ENCODE results near the gene DUS1L.

DUS1L gene

GRCh38 chr17:82019690-82020571 is 45.7 kb downstream of the DUS1L start:
- H3K79me2 ChIP-seq (ENCODE audit: control insufficient read depth, insufficient read depth, low read length), result peaks cover 8% of the 10 kb centered on the region
- H3K4me1 ChIP-seq (ENCODE audit: control insufficient read depth, low read depth, low read length), result no peaks in the 10 kb centered on the region
- no peak overlapping the region for H3K4ac ChIP-seq (ENCODE audit: low read depth, low read length)
- no peak overlapping the region for H3K18ac ChIP-seq (ENCODE audit: low read length)
- H3K4me3 ChIP-seq (ENCODE audit: low read length), result no peak overlapping the region
- H3K79me1 ChIP-seq (ENCODE audit: low read length), result peaks cover 8% of the 10 kb centered on the region
- no peak overlapping the region for H2BK120ac ChIP-seq (ENCODE audit: low read depth, low read length)
- H2BK5ac ChIP-seq (ENCODE audit: low read length), result no peak overlapping the region
- no peak overlapping the region for H3K4me2 ChIP-seq (ENCODE audit: low read length)
- no peak overlapping the region for H2BK15ac ChIP-seq (replicated peaks; ENCODE audit: low read depth)
- WGBS (ENCODE audit: extremely low coverage, insufficient coverage, low lambda C conversion rate), result no CpG with 5 or more reads among the region's 34 CpGs
- H3K9ac ChIP-seq (ENCODE audit: low read length), result no peak overlapping the region
- peak; percentile 75 for DNase-seq
- H2AK5ac ChIP-seq (ENCODE audit: low read length), result no peak overlapping the region
- H3K23ac ChIP-seq (ENCODE audit: low read length), result no peak overlapping the region
- no peak overlapping the region for H4K8ac ChIP-seq (ENCODE audit: low read depth, low read length)
- no peaks in the 10 kb centered on the region for H3K36me3 ChIP-seq (ENCODE audit: control insufficient read depth, insufficient read depth, low read length)
- H3K27ac ChIP-seq (ENCODE audit: low read depth, low read length), result no peak overlapping the region
- H3K27me3 ChIP-seq (ENCODE audit: insufficient read depth, low read length, poor library complexity), result no peaks in the 10 kb centered on the region
- no peak overlapping the region for H3K56ac ChIP-seq (ENCODE audit: low read length)
- no peak overlapping the region for H4K5ac ChIP-seq (ENCODE audit: low read length)

- H3K56ac ChIP-seq (ENCODE audit: low read length), result no peak overlapping the region
- no peak for DNase-seq
- H2BK120ac ChIP-seq (ENCODE audit: low read depth, low read length), result no peak overlapping the region
- H2BK15ac ChIP-seq (replicated peaks; ENCODE audit: low read depth), result no peak overlapping the region
- no peak overlapping the region for H3K18ac ChIP-seq (ENCODE audit: low read length)
- no peak overlapping the region for H3K4me2 ChIP-seq (ENCODE audit: low read length)
- no peak overlapping the region for H3K4ac ChIP-seq (ENCODE audit: low read depth, low read length)
- H2BK5ac ChIP-seq (ENCODE audit: low read length), result no peak overlapping the region
- no peak overlapping the region for H3K23ac ChIP-seq (ENCODE audit: low read length)
- no CpG with 5 or more reads among the region's 33 CpGs for WGBS (ENCODE audit: extremely low coverage, insufficient coverage, low lambda C conversion rate)
- H3K27me3 ChIP-seq (ENCODE audit: insufficient read depth, low read length, poor library complexity), result no peaks in the 10 kb centered on the region
- H3K27ac ChIP-seq (ENCODE audit: low read depth, low read length), result no peak overlapping the region
- no peak overlapping the region for H2AK5ac ChIP-seq (ENCODE audit: low read length)
- no peaks in the 10 kb centered on the region for H3K36me3 ChIP-seq (ENCODE audit: control insufficient read depth, insufficient read depth, low read length)
- H3K9ac ChIP-seq (ENCODE audit: low read length), result no peak overlapping the region
- H3K79me2 ChIP-seq (ENCODE audit: control insufficient read depth, insufficient read depth, low read length), result peaks cover 8% of the 10 kb centered on the region
- H3K79me1 ChIP-seq (ENCODE audit: low read length), result peaks cover 8% of the 10 kb centered on the region
- no peaks in the 10 kb centered on the region for H3K4me1 ChIP-seq (ENCODE audit: control insufficient read depth, low read depth, low read length)
- no peak overlapping the region for H4K8ac ChIP-seq (ENCODE audit: low read depth, low read length)
- H4K5ac ChIP-seq (ENCODE audit: low read length), result no peak overlapping the region
- no peak overlapping the region for H3K4me3 ChIP-seq (ENCODE audit: low read length)
Observed at GRCh38 chr17:82018989-82019689, 46.5 kb downstream of the DUS1L start.

GRCh38 chr17:82018152-82018988 is 47.2 kb downstream of the DUS1L start:
- no peak overlapping the region for H4K8ac ChIP-seq (ENCODE audit: low read depth, low read length)
- H2BK15ac ChIP-seq (replicated peaks; ENCODE audit: low read depth), result no peak overlapping the region
- no peak overlapping the region for H3K23ac ChIP-seq (ENCODE audit: low read length)
- H3K79me2 ChIP-seq (ENCODE audit: control insufficient read depth, insufficient read depth, low read length), result peaks cover 8% of the 10 kb centered on the region
- peaks cover 8% of the 10 kb centered on the region for H3K79me1 ChIP-seq (ENCODE audit: low read length)
- H3K27me3 ChIP-seq (ENCODE audit: insufficient read depth, low read length, poor library complexity), result no peaks in the 10 kb centered on the region
- H2AK5ac ChIP-seq (ENCODE audit: low read length), result no peak overlapping the region
- H3K4me1 ChIP-seq (ENCODE audit: control insufficient read depth, low read depth, low read length), result no peaks in the 10 kb centered on the region
- no peak overlapping the region for H3K56ac ChIP-seq (ENCODE audit: low read length)
- no CpG with 5 or more reads among the region's 19 CpGs for WGBS (ENCODE audit: extremely low coverage, insufficient coverage, low lambda C conversion rate)
- no peak overlapping the region for H3K4me3 ChIP-seq (ENCODE audit: low read length)
- H4K5ac ChIP-seq (ENCODE audit: low read length), result no peak overlapping the region
- no peak overlapping the region for H3K9ac ChIP-seq (ENCODE audit: low read length)
- H3K4me2 ChIP-seq (ENCODE audit: low read length), result no peak overlapping the region
- no peak for DNase-seq
- no peak overlapping the region for H3K18ac ChIP-seq (ENCODE audit: low read length)
- no peak overlapping the region for H3K4ac ChIP-seq (ENCODE audit: low read depth, low read length)
- no peak overlapping the region for H2BK5ac ChIP-seq (ENCODE audit: low read length)
- no peaks in the 10 kb centered on the region for H3K36me3 ChIP-seq (ENCODE audit: control insufficient read depth, insufficient read depth, low read length)
- no peak overlapping the region for H2BK120ac ChIP-seq (ENCODE audit: low read depth, low read length)
- no peak overlapping the region for H3K27ac ChIP-seq (ENCODE audit: low read depth, low read length)

- no peak overlapping the region for H4K8ac ChIP-seq (ENCODE audit: low read depth, low read length)
- H3K27me3 ChIP-seq (ENCODE audit: insufficient read depth, low read length, poor library complexity), result no peaks in the 10 kb centered on the region
- no peak overlapping the region for H3K9ac ChIP-seq (ENCODE audit: low read length)
- H3K56ac ChIP-seq (ENCODE audit: low read length), result no peak overlapping the region
- H2BK15ac ChIP-seq (replicated peaks; ENCODE audit: low read depth), result no peak overlapping the region
- H3K4ac ChIP-seq (ENCODE audit: low read depth, low read length), result no peak overlapping the region
- H3K79me1 ChIP-seq (ENCODE audit: low read length), result peaks cover 8% of the 10 kb centered on the region
- DNase-seq, result no peak
- no peak overlapping the region for H4K5ac ChIP-seq (ENCODE audit: low read length)
- H3K36me3 ChIP-seq (ENCODE audit: control insufficient read depth, insufficient read depth, low read length), result no peaks in the 10 kb centered on the region
- H3K23ac ChIP-seq (ENCODE audit: low read length), result no peak overlapping the region
- no peak overlapping the region for H3K18ac ChIP-seq (ENCODE audit: low read length)
- H3K79me2 ChIP-seq (ENCODE audit: control insufficient read depth, insufficient read depth, low read length), result peaks cover 8% of the 10 kb centered on the region
- H3K4me1 ChIP-seq (ENCODE audit: control insufficient read depth, low read depth, low read length), result no peaks in the 10 kb centered on the region
- H3K27ac ChIP-seq (ENCODE audit: low read depth, low read length), result no peak overlapping the region
- no CpG with 5 or more reads among the region's 13 CpGs for WGBS (ENCODE audit: extremely low coverage, insufficient coverage, low lambda C conversion rate)
- no peak overlapping the region for H3K4me2 ChIP-seq (ENCODE audit: low read length)
- no peak overlapping the region for H2BK120ac ChIP-seq (ENCODE audit: low read depth, low read length)
- no peak overlapping the region for H2AK5ac ChIP-seq (ENCODE audit: low read length)
- H2BK5ac ChIP-seq (ENCODE audit: low read length), result no peak overlapping the region
- H3K4me3 ChIP-seq (ENCODE audit: low read length), result no peak overlapping the region
Observed at GRCh38 chr17:82017612-82018151, 47.9 kb downstream of the DUS1L start.

- Histone ChIP-seq H2BK120ac (ENCODE audit: low read depth, low read length) (no peak overlapping the region), H3K4me2 (ENCODE audit: low read length) (no peak overlapping the region), H2AK5ac (ENCODE audit: low read length) (no peak overlapping the region), H3K79me1 (ENCODE audit: low read length) (peaks cover 5% of the 10 kb centered on the region), H3K36me3 (ENCODE audit: control insufficient read depth, insufficient read depth, low read length) (no peaks in the 10 kb centered on the region), H3K23ac (ENCODE audit: low read length) (no peak overlapping the region), H3K4me3 (ENCODE audit: low read length) (no peak overlapping the region), H2BK15ac (replicated peaks; ENCODE audit: low read depth) (no peak overlapping the region), H4K8ac (ENCODE audit: low read depth, low read length) (no peak overlapping the region), H3K79me2 (ENCODE audit: control insufficient read depth, insufficient read depth, low read length) (peaks cover 4% of the 10 kb centered on the region), H3K27ac (ENCODE audit: low read depth, low read length) (no peak overlapping the region), H3K18ac (ENCODE audit: low read length) (no peak overlapping the region), H2BK5ac (ENCODE audit: low read length) (no peak overlapping the region), H4K5ac (ENCODE audit: low read length) (no peak overlapping the region), H3K4ac (ENCODE audit: low read depth, low read length) (no peak overlapping the region), H3K9ac (ENCODE audit: low read length) (no peak overlapping the region), H3K56ac (ENCODE audit: low read length) (no peak overlapping the region), H3K4me1 (ENCODE audit: control insufficient read depth, low read depth, low read length) (no peaks in the 10 kb centered on the region), H3K27me3 (ENCODE audit: insufficient read depth, low read length, poor library complexity) (no peaks in the 10 kb centered on the region)
- no CpG with 5 or more reads among the region's 24 CpGs for WGBS (ENCODE audit: extremely low coverage, insufficient coverage, low lambda C conversion rate)
- no peak for DNase-seq
Observed at GRCh38 chr17:82016875-82017459, 48.6 kb downstream of the DUS1L start.

All from mesendoderm (in vitro differentiated cells).